Measurements from ENCODE around the gene CHST3.

DNA sequence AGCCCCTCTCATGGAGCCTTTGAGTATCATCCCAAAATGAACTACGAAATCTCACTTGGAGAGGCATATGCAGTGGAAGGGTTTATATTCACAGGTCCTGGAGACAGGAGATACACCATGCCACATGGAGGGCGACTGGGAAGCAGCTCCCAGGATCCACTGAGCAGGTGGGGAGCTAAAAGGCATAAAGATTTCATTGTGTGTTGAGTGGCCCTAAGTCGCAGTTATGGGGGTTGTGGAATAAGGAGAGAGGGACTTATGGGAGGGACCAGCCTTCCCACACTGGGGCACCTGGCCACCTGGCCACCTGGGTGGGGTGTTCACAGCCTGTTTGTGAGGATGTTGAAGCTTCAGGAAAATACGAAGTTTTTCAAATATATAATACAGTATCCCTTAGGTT is 37.0 kb upstream of the CHST3 start:
- TF ChIP-seq, protein P1, sequence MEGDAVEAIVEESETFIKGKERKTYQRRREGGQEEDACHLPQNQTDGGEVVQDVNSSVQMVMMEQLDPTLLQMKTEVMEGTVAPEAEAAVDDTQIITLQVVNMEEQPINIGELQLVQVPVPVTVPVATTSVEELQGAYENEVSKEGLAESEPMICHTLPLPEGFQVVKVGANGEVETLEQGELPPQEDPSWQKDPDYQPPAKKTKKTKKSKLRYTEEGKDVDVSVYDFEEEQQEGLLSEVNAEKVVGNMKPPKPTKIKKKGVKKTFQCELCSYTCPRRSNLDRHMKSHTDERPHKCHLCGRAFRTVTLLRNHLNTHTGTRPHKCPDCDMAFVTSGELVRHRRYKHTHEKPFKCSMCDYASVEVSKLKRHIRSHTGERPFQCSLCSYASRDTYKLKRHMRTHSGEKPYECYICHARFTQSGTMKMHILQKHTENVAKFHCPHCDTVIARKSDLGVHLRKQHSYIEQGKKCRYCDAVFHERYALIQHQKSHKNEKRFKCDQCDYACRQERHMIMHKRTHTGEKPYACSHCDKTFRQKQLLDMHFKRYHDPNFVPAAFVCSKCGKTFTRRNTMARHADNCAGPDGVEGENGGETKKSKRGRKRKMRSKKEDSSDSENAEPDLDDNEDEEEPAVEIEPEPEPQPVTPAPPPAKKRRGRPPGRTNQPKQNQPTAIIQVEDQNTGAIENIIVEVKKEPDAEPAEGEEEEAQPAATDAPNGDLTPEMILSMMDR (IDR thresholded peaks at IDR 0.05; ENCODE audit: low read depth, low read length) = no peak
- no peak for TF ChIP-seq EZH2phosphoT487 (IDR thresholded peaks at IDR 0.05; ENCODE audit: low read depth)

Measured in OCI-LY3 (cell line).